Measurements from ENCODE around the gene ENDOD1. TPM values are rescaled to one million over a fixed set of nuclear protein-coding genes. Genes with fewer than 3 reads are reported as not detected.

Gene ENDOD1
- total RNA-seq, 6 experiments from 2014 or later: 23.1 to 27.3 (median 25.3) TPM

- Mint-ChIP-seq H3K4me3 (no peak overlapping the region), H3K27me3 (ENCODE audit: insufficient read depth) (no peaks in the 10 kb centered on the region), H3K27ac (no peak overlapping the region), H3K4me1 (ENCODE audit: low read depth) (peaks cover 42% of the 10 kb centered on the region), H3K36me3 (ENCODE audit: low read depth) (no peaks in the 10 kb centered on the region), H3K9me3 (no peaks in the 10 kb centered on the region)
- no peak for DNase-seq
- no peak for TF ChIP-seq CTCF (IDR thresholded peaks at IDR 0.05)
These were observed 7.6 kb downstream of the ENDOD1 start for GRCh38 chr11:95097209-95097608.

GRCh38 chr11:95098826-95099225, 9.2 kb downstream of the ENDOD1 start:
- no peaks in the 10 kb centered on the region for H3K27me3 Mint-ChIP-seq (ENCODE audit: insufficient read depth)
- no peak for DNase-seq
- no peaks in the 10 kb centered on the region for H3K36me3 Mint-ChIP-seq (ENCODE audit: low read depth)
- TF ChIP-seq CTCF (IDR thresholded peaks at IDR 0.05): no peak
- H3K9me3 Mint-ChIP-seq: no peaks in the 10 kb centered on the region
- no peak overlapping the region for H3K27ac Mint-ChIP-seq
- no peak overlapping the region for H3K4me3 Mint-ChIP-seq
- peaks cover 26% of the 10 kb centered on the region for H3K4me1 Mint-ChIP-seq (ENCODE audit: low read depth)

GRCh38 chr11:95100191-95100648, 10.6 kb downstream of the ENDOD1 start:
- no peak overlapping the region for H3K27ac Mint-ChIP-seq
- H3K36me3 Mint-ChIP-seq (ENCODE audit: low read depth): no peaks in the 10 kb centered on the region
- DNase-seq: no peak
- no peak for TF ChIP-seq CTCF (IDR thresholded peaks at IDR 0.05)
- peaks cover 20% of the 10 kb centered on the region for H3K4me1 Mint-ChIP-seq (ENCODE audit: low read depth)
- H3K9me3 Mint-ChIP-seq: no peaks in the 10 kb centered on the region
- no peak overlapping the region for H3K4me3 Mint-ChIP-seq
- peaks cover 2% of the 10 kb centered on the region; the same call in 1 of the 2 replicates for H3K27me3 Mint-ChIP-seq (ENCODE audit: insufficient read depth)

- peaks cover 2% of the 10 kb centered on the region; the same call in 1 of the 2 replicates for H3K27me3 Mint-ChIP-seq (ENCODE audit: insufficient read depth)
- H3K27ac Mint-ChIP-seq: no peak overlapping the region
- no peak overlapping the region for H3K4me3 Mint-ChIP-seq
- no peak for TF ChIP-seq CTCF (IDR thresholded peaks at IDR 0.05)
- DNase-seq: no peak
- no peaks in the 10 kb centered on the region for H3K36me3 Mint-ChIP-seq (ENCODE audit: low read depth)
- no peaks in the 10 kb centered on the region for H3K9me3 Mint-ChIP-seq
- H3K4me1 Mint-ChIP-seq (ENCODE audit: low read depth): peaks cover 12% of the 10 kb centered on the region
These were observed 11.3 kb downstream of the ENDOD1 start for GRCh38 chr11:95100856-95101507.

GRCh38 chr11:95101935-95102334, 12.3 kb downstream of the ENDOD1 start:
- Mint-ChIP-seq H3K36me3 (ENCODE audit: low read depth) (no peaks in the 10 kb centered on the region), H3K9me3 (no peaks in the 10 kb centered on the region), H3K4me1 (ENCODE audit: low read depth) (peaks cover 6% of the 10 kb centered on the region; the same call in 1 of the 2 replicates), H3K4me3 (no peak overlapping the region), H3K27me3 (ENCODE audit: insufficient read depth) (peaks cover 2% of the 10 kb centered on the region), H3K27ac (no peak overlapping the region)
- no peak for DNase-seq
- TF ChIP-seq CTCF (IDR thresholded peaks at IDR 0.05): no peak

Data from HFFc6 (cell line).